IMR-90 (cell line): Measurements from ENCODE around the gene SHISA6. TPM values are rescaled to one million over a fixed set of nuclear protein-coding genes. Genes with fewer than 3 reads are reported as not detected.

Experiments used
- ATAC-seq: fragments of 200-7000 bp; cut with Tn5 transposase; 2 replicates; pipeline ENCODE4 v1.9.1; 2020; ENCODE audit warnings: low read depth, mild to moderate bottlenecking, moderate library complexity
- BruUV-seq: library from RNA; stranded (reverse); fragments of 400-500 nt; replicated peaks from 2 replicates; lab custom pipeline; 2021; lab: Mats Ljungman, UMichigan
- CTCF ChIA-PET: fragments of 300-600 bp; formaldehyde crosslinking; extraction: SDS; loops from one replicate; lab custom pipeline; 2021; ENCODE audit warnings: antibody characterized with exemption; lab: Yijun Ruan, JAX
- POLR2A ChIA-PET: fragments of 300-600 bp; sonication (Branson Sonifier 250); formaldehyde crosslinking; loops from one replicate; lab custom pipeline; 2022; ENCODE audit warnings: antibody characterized with exemption; ENCODE audit not compliant: unreplicated experiment; lab: Charles Lee
- DNase-seq: peaks from one replicate; pipeline ENCODE4 v3.0.0; 2013
- H2AFZ ChIP-seq: replicated peaks from 2 replicates; pipeline ENCODE3; 2013; ENCODE audit warnings: low read length, mild to moderate bottlenecking; ENCODE audit not compliant: poor library complexity
- H2AK5ac ChIP-seq: 2 replicates; pipeline ENCODE4 v1.6.1; 2013; ENCODE audit warnings: low read depth, low read length, inconsistent platforms
- H2AK9ac ChIP-seq: replicated peaks from 2 replicates; pipeline ENCODE3; 2013; ENCODE audit warnings: mild to moderate bottlenecking, low read depth, low read length, moderate library complexity; ENCODE audit not compliant: poor library complexity
- H2BK120ac ChIP-seq: 2 replicates; pipeline ENCODE4 v1.6.1; 2013; ENCODE audit warnings: low read depth, low read length, inconsistent platforms
- H2BK15ac ChIP-seq: 3 replicates; pipeline ENCODE4 v1.6.1; 2013; ENCODE audit warnings: low read depth, low read length, inconsistent platforms
- H2BK20ac ChIP-seq: 2 replicates; pipeline ENCODE4 v1.6.1; 2013; ENCODE audit warnings: low read depth, mild to moderate bottlenecking, inconsistent platforms, low read length, moderate library complexity
- H2BK5ac ChIP-seq: 2 replicates; pipeline ENCODE4 v1.6.1; 2013; ENCODE audit warnings: mild to moderate bottlenecking, low read depth, low read length, inconsistent platforms; ENCODE audit not compliant: poor library complexity, severe bottlenecking
- H3K14ac ChIP-seq: replicated peaks from 2 replicates; pipeline ENCODE4 v1.6.1; 2013; ENCODE audit warnings: low read depth, low read length, inconsistent platforms
- H3K18ac ChIP-seq: 2 replicates; pipeline ENCODE4 v1.6.1; 2013; ENCODE audit warnings: low read depth, low read length, control low read depth
- H3K23ac ChIP-seq: 2 replicates; pipeline ENCODE4 v1.6.1; 2013; ENCODE audit warnings: low read depth, low read length, inconsistent platforms
- H3K27ac ChIP-seq: 2 replicates; pipeline ENCODE4 v1.5.1; 2013; ENCODE audit warnings: mild to moderate bottlenecking, control low read depth, low read length; ENCODE audit not compliant: insufficient read depth
- H3K27me3 ChIP-seq: 2 replicates; pipeline ENCODE4 v1.6.1; 2013; ENCODE audit warnings: low read length; ENCODE audit not compliant: control insufficient read depth, insufficient read depth
- H3K36me3 ChIP-seq: 2 replicates; pipeline ENCODE4 v1.6.1; 2013; ENCODE audit warnings: low read length, mixed read lengths; ENCODE audit not compliant: control insufficient read depth, insufficient read depth
- H3K4ac ChIP-seq: 2 replicates; pipeline ENCODE4 v1.6.1; 2013; ENCODE audit warnings: low read depth, low read length, inconsistent platforms
- H3K4me1 ChIP-seq: 2 replicates; pipeline ENCODE4 v1.6.1; 2013; ENCODE audit warnings: low read length, mixed read lengths; ENCODE audit not compliant: control insufficient read depth, insufficient read depth
- H3K4me2 ChIP-seq: 2 replicates; pipeline ENCODE4 v1.6.1; 2013; ENCODE audit warnings: low read depth, mild to moderate bottlenecking, control low read depth, low read length, moderate library complexity
- H3K4me3 ChIP-seq: 2 replicates; pipeline ENCODE4 v1.5.1; 2013; ENCODE audit warnings: low read depth, mild to moderate bottlenecking, control low read depth, low read length, moderate library complexity; ENCODE audit not compliant: insufficient read depth
- H3K56ac ChIP-seq: 2 replicates; pipeline ENCODE4 v1.6.1; 2013; ENCODE audit warnings: low read length, inconsistent platforms; ENCODE audit not compliant: insufficient read depth; ENCODE audit errors: extremely low read depth
- H3K79me1 ChIP-seq, 2 experiments: 2 replicates each; pipeline ENCODE4 v1.6.1; 2013; ENCODE audit warnings: low read length in 2 of 2, inconsistent platforms in 1 of 2, low read depth in 1 of 2
- H3K9ac ChIP-seq: 2 replicates; pipeline ENCODE4 v1.6.1; 2013; ENCODE audit warnings: low read depth, low read length, control low read depth
- H3K9me1 ChIP-seq: 2 replicates; pipeline ENCODE4 v1.6.1; 2013; ENCODE audit warnings: low read length, inconsistent platforms; ENCODE audit not compliant: insufficient read depth
- H3K9me3 ChIP-seq: 2 replicates; pipeline ENCODE4 v1.6.1; 2013; ENCODE audit warnings: low read length; ENCODE audit not compliant: control insufficient read depth, insufficient read depth
- H4K20me1 ChIP-seq: 2 replicates; pipeline ENCODE4 v1.6.1; 2013; ENCODE audit warnings: low read length, inconsistent platforms; ENCODE audit not compliant: insufficient read depth
- H4K5ac ChIP-seq: 2 replicates; pipeline ENCODE4 v1.6.1; 2013; ENCODE audit warnings: mild to moderate bottlenecking, low read depth, low read length, control low read depth
- H4K8ac ChIP-seq, 2 experiments: 2 replicates each; pipeline ENCODE4 v1.6.1; 2013; ENCODE audit warnings: low read depth in 2 of 2, low read length in 2 of 2, control low read depth in 1 of 2, inconsistent platforms in 1 of 2
- H4K91ac ChIP-seq: 2 replicates; pipeline ENCODE4 v1.6.1; 2013; ENCODE audit warnings: low read depth, low read length, inconsistent platforms; ENCODE audit not compliant: insufficient read depth
- BHLHE40 ChIP-seq: fragments of 150-350 bp; IDR thresholded peaks from 2 replicates; pipeline ENCODE4 v1.6.1; 2016; ENCODE audit warnings: mild to moderate bottlenecking, low read depth, low read length
- CEBPB ChIP-seq: IDR thresholded peaks from 2 replicates; pipeline ENCODE4 v1.6.1; 2012; ENCODE audit warnings: low read depth, low read length, improper control_type of control experiment
- CHD1 ChIP-seq: IDR thresholded peaks from 2 replicates; pipeline ENCODE4 v1.6.1; 2012; ENCODE audit warnings: low read depth, low read length, improper control_type of control experiment
- FOS ChIP-seq: fragments of 150-350 bp; IDR thresholded peaks from 2 replicates; pipeline ENCODE4 v1.6.1; 2016; ENCODE audit warnings: low read depth, low read length
- MAFK ChIP-seq: IDR thresholded peaks from 2 replicates; pipeline ENCODE4 v1.6.1; 2012; ENCODE audit warnings: low read depth, low read length, improper control_type of control experiment
- MXI1 ChIP-seq: IDR thresholded peaks from 2 replicates; pipeline ENCODE4 v1.6.1; 2012; ENCODE audit warnings: low read depth, mild to moderate bottlenecking, low read length, moderate library complexity, borderline replicate concordance
- NFE2L2 ChIP-seq: fragments of 150-350 bp; IDR thresholded peaks from 2 replicates; pipeline ENCODE4 v1.6.1; 2016; ENCODE audit warnings: low read depth, mild to moderate bottlenecking, low read length
- POLR2A ChIP-seq: IDR thresholded peaks from 2 replicates; pipeline ENCODE4 v1.6.1; 2012; ENCODE audit warnings: mild to moderate bottlenecking, low read depth, low read length
- RAD21 ChIP-seq: IDR thresholded peaks from 2 replicates; pipeline ENCODE4 v1.6.1; 2012; ENCODE audit warnings: low read length, improper control_type of control experiment
- RFX5 ChIP-seq: IDR thresholded peaks from 2 replicates; pipeline ENCODE4 v1.8.0; 2012; ENCODE audit warnings: low read depth, mild to moderate bottlenecking, low read length, moderate library complexity
- WGBS, 2 experiments: methylation state at CpG; one replicate each; pipeline versions ENCODE4 v1.1.5 to v1.1.7; 2013; ENCODE audit warnings: missing lambda C conversion rate in 2 of 2; ENCODE audit not compliant: insufficient read length in 1 of 2; ENCODE audit errors: extremely low coverage in 2 of 2; 5-methylcytosine and 5-hydroxymethylcytosine counted together
- dilution Hi-C: fragments of 300-500 bp; cut with HindIII; formaldehyde crosslinking; loops from one replicate; pipeline ENCODE4 v1.14.3; 2018; ENCODE audit warnings: low sequenced_read_pairs; ENCODE audit not compliant: unreplicated experiment
- in situ Hi-C: fragments of 300-500 bp; cut with MboI; formaldehyde crosslinking; loops from 3 replicates; pipeline ENCODE4 v1.14.3; 2019; ENCODE audit warnings: low sequenced_read_pairs, inconsistent platforms, mixed read lengths
- intact Hi-C: fragments of 100-400 bp; cut with micrococcal nuclease; formaldehyde crosslinking; loops from 2 replicates; pipeline ENCODE4 v1.10.0; 2022
- polyA plus RNA-seq, 3 experiments: library from polyadenylated mRNA; depleted of rRNA; stranded (reverse); fragments of >200 nt; gene quantifications; 2 replicates each; pipeline ENCODE4 v1.2.3, GENCODE V29; 2012; ENCODE audit warnings: low replicate concordance in 1 of 3
- total RNA-seq: library from RNA; depleted of rRNA; stranded (reverse); fragments of >200 nt; gene quantifications from 2 replicates; pipeline ENCODE4 v1.2.3, GENCODE V29; 2012
- TF ChIP-seq, protein P1 (sequence below): conservative IDR thresholded peaks from 2 replicates; pipeline ENCODE4 v1.5.1; 2012; ENCODE audit warnings: mild to moderate bottlenecking, low read depth, low read length, improper control_type of control experiment
- TF ChIP-seq, protein P2 (sequence below): fragments of 150-350 bp; IDR thresholded peaks from 2 replicates; pipeline ENCODE4 v1.6.1; 2016; ENCODE audit warnings: low read depth, mild to moderate bottlenecking, low read length, moderate library complexity, borderline replicate concordance
- TF ChIP-seq, protein P3 (sequence below): fragments of 150-350 bp; IDR thresholded peaks from 2 replicates; pipeline ENCODE4 v1.6.1; 2017; ENCODE audit warnings: mild to moderate bottlenecking, antibody characterized with exemption, low read length, low read depth

The SHISA6 gene
- total and polyA plus RNA-seq, 2 of the 4 experiments (the other 2 are of a cell fraction): not detected

DNA sequence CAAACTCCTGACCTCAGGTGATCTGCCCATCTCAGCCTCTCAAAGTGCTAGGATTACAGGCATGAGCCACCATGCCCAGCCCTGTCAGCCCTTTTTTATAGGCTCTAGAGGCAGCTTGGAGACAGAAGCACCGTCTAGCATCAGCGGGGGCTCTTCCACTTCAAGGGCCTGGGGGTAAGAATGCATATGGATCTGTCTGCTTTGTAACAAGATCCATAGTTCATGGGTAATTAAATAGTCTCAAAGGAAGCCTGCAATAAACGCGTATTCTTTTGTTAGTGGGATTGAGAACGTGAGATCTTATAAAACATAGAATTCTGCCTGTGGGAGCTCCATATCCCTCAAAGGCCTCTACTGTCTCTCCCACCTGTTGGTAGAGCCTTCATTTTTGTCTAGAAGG lies 142.1 kb downstream of the SHISA6 start:
- no CpG with 5 or more reads among the region's 5 CpGs for WGBS, 2 experiments
- no peak overlapping the region for H2AK5ac ChIP-seq
- no peak overlapping the region for H2BK20ac ChIP-seq
- H4K8ac ChIP-seq: no peak overlapping the region
- intact Hi-C loops (no loop called here), in situ Hi-C loops (no loop called here), dilution Hi-C loops (no loop called here)
- no peak overlapping the region for H3K4me3 ChIP-seq
- no peak overlapping the region for H3K4ac ChIP-seq
- no peak overlapping the region for H4K91ac ChIP-seq
- H3K23ac ChIP-seq: no peak overlapping the region
- no peaks in the 10 kb centered on the region for H3K4me1 ChIP-seq
- H4K5ac ChIP-seq: no peak overlapping the region
- H3K9me1 ChIP-seq: no peaks in the 10 kb centered on the region
- CTCF ChIA-PET: no interaction called here
- no peak overlapping the region for H2BK120ac ChIP-seq
- no peak for DNase-seq
- no peak overlapping the region for H2AK9ac ChIP-seq
- no peak overlapping the region for H3K14ac ChIP-seq
- POLR2A ChIA-PET: no interaction called here
- BruUV-seq: no TSS peak
- no peak overlapping the region for H3K9ac ChIP-seq
- no peak for ATAC-seq
- peaks cover 45% of the 10 kb centered on the region for H3K9me3 ChIP-seq
- H3K36me3 ChIP-seq: no peaks in the 10 kb centered on the region
- H3K18ac ChIP-seq: no peak overlapping the region
- no peak overlapping the region for H2BK5ac ChIP-seq
- no peak overlapping the region for H3K4me2 ChIP-seq
- H2AFZ ChIP-seq: no peak overlapping the region
- H3K79me1 ChIP-seq: no peaks in the 10 kb centered on the region
- no peak overlapping the region for H2BK15ac ChIP-seq
- H3K27me3 ChIP-seq: no peaks in the 10 kb centered on the region
- H3K56ac ChIP-seq: no peak overlapping the region
- TF ChIP-seq FOS (no peak), POLR2A (no peak), RAD21 (no peak), CEBPB (no peak), RFX5 (no peak), CHD1 (no peak), MXI1 (no peak), MAFK (no peak), NFE2L2 (no peak), BHLHE40 (no peak)
- TF ChIP-seq, protein P1, sequence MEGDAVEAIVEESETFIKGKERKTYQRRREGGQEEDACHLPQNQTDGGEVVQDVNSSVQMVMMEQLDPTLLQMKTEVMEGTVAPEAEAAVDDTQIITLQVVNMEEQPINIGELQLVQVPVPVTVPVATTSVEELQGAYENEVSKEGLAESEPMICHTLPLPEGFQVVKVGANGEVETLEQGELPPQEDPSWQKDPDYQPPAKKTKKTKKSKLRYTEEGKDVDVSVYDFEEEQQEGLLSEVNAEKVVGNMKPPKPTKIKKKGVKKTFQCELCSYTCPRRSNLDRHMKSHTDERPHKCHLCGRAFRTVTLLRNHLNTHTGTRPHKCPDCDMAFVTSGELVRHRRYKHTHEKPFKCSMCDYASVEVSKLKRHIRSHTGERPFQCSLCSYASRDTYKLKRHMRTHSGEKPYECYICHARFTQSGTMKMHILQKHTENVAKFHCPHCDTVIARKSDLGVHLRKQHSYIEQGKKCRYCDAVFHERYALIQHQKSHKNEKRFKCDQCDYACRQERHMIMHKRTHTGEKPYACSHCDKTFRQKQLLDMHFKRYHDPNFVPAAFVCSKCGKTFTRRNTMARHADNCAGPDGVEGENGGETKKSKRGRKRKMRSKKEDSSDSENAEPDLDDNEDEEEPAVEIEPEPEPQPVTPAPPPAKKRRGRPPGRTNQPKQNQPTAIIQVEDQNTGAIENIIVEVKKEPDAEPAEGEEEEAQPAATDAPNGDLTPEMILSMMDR: no peak
- TF ChIP-seq, protein P2, sequence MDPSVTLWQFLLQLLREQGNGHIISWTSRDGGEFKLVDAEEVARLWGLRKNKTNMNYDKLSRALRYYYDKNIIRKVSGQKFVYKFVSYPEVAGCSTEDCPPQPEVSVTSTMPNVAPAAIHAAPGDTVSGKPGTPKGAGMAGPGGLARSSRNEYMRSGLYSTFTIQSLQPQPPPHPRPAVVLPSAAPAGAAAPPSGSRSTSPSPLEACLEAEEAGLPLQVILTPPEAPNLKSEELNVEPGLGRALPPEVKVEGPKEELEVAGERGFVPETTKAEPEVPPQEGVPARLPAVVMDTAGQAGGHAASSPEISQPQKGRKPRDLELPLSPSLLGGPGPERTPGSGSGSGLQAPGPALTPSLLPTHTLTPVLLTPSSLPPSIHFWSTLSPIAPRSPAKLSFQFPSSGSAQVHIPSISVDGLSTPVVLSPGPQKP: no peak
- TF ChIP-seq, protein P3, sequence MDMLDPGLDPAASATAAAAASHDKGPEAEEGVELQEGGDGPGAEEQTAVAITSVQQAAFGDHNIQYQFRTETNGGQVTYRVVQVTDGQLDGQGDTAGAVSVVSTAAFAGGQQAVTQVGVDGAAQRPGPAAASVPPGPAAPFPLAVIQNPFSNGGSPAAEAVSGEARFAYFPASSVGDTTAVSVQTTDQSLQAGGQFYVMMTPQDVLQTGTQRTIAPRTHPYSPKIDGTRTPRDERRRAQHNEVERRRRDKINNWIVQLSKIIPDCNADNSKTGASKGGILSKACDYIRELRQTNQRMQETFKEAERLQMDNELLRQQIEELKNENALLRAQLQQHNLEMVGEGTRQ: no peak
- H3K27ac ChIP-seq: no peak overlapping the region
- H4K20me1 ChIP-seq: no peaks in the 10 kb centered on the region
